AG04450 (cell line): ENCODE results near the gene UBR3. TPM values are rescaled to one million over a fixed set of nuclear protein-coding genes. Genes with fewer than 3 reads are reported as not detected.
A peak's percentile ranks its signal among the peaks of the same experiment; 100 is the strongest.

ENCODE experiments used
- CTCF ChIA-PET: fragments of 300-600, 350-600 bp; formaldehyde crosslinking; extraction: SDS; loops from one replicate; lab custom pipeline; 2022; ENCODE audit warnings: antibody characterized with exemption, inconsistent platforms; lab: Charles Lee
- POLR2A ChIA-PET: fragments of 350-600 bp; formaldehyde crosslinking; extraction: SDS; loops from one replicate; lab custom pipeline; 2021; ENCODE audit warnings: antibody characterized with exemption, inconsistent platforms; lab: Yijun Ruan, JAX
- DNase-seq: peaks from one replicate; pipeline ENCODE4 v3.0.0-alpha.2; 2011; ENCODE audit warnings: low read depth, low spot score
- H3K27ac ChIP-seq: one replicate; pipeline ENCODE4 v1.5.1; 2012; ENCODE audit warnings: low read depth, low read length, control low read depth
- H3K27me3 ChIP-seq: one replicate; pipeline ENCODE4 v1.6.0; 2012; ENCODE audit warnings: low read length; ENCODE audit not compliant: control insufficient read depth, insufficient read depth
- H3K4me3 ChIP-seq: 2 replicates; pipeline ENCODE4 v1.5.1; 2011; ENCODE audit warnings: mild to moderate bottlenecking, low read depth, low read length, control low read depth
- H3K9me3 ChIP-seq: 2 replicates; pipeline ENCODE4 v1.5.1; 2012; ENCODE audit warnings: low read length; ENCODE audit not compliant: control insufficient read depth, insufficient read depth
- polyA plus RNA-seq: library from polyadenylated mRNA; depleted of rRNA; stranded (reverse); fragments of >200 nt; gene quantifications from 2 replicates; pipeline ENCODE4 v1.2.3, GENCODE V29; 2011
- TF ChIP-seq, protein P1 (sequence below): IDR thresholded peaks from 2 replicates; pipeline ENCODE4 v1.5.1; 2011; ENCODE audit warnings: low read depth, low read length, control low read depth, inconsistent platforms

UBR3 gene
- polyA plus RNA-seq, 1 experiment, result 20.3 TPM

GRCh38 chr2:169982929-169983328 lies 155.7 kb downstream of the UBR3 start:
- Histone ChIP-seq H3K9me3 (no peaks in the 10 kb centered on the region), H3K4me3 (no peak overlapping the region), H3K27ac (no peak overlapping the region), H3K27me3 (no peaks in the 10 kb centered on the region)
- TF ChIP-seq, protein P1, sequence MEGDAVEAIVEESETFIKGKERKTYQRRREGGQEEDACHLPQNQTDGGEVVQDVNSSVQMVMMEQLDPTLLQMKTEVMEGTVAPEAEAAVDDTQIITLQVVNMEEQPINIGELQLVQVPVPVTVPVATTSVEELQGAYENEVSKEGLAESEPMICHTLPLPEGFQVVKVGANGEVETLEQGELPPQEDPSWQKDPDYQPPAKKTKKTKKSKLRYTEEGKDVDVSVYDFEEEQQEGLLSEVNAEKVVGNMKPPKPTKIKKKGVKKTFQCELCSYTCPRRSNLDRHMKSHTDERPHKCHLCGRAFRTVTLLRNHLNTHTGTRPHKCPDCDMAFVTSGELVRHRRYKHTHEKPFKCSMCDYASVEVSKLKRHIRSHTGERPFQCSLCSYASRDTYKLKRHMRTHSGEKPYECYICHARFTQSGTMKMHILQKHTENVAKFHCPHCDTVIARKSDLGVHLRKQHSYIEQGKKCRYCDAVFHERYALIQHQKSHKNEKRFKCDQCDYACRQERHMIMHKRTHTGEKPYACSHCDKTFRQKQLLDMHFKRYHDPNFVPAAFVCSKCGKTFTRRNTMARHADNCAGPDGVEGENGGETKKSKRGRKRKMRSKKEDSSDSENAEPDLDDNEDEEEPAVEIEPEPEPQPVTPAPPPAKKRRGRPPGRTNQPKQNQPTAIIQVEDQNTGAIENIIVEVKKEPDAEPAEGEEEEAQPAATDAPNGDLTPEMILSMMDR, result no peak
- POLR2A ChIA-PET, result no interaction called here
- CTCF ChIA-PET, result interaction anchor here (0.6 to 0.7 kb wide), 2 partner anchors 45 to 51 kb away, joined by 3 to 4 read pairs; no protein-coding TSS in a partner anchor
- DNase-seq, result no peak

GRCh38 chr2:169983506-169983905 lies 156.3 kb downstream of the UBR3 start:
- H3K4me3 ChIP-seq, result no peak overlapping the region
- POLR2A ChIA-PET, result no interaction called here
- no peaks in the 10 kb centered on the region for H3K27me3 ChIP-seq
- DNase-seq, result no peak
- H3K9me3 ChIP-seq, result no peaks in the 10 kb centered on the region
- H3K27ac ChIP-seq, result no peak overlapping the region
- CTCF ChIA-PET, result interaction anchor here (0.6 to 0.7 kb wide), 2 partner anchors 45 to 52 kb away, joined by 3 to 4 read pairs; no protein-coding TSS in a partner anchor
- TF ChIP-seq, protein P1, result peak; percentile 32; the same call in 1 of the 2 replicates

- Histone ChIP-seq H3K27ac (no peak overlapping the region), H3K9me3 (no peaks in the 10 kb centered on the region), H3K27me3 (no peaks in the 10 kb centered on the region), H3K4me3 (no peak overlapping the region)
- POLR2A ChIA-PET, result no interaction called here
- CTCF ChIA-PET, result no interaction called here
- TF ChIP-seq, protein P1, result no peak
- no peak for DNase-seq
These were observed 156.9 kb downstream of the UBR3 start for GRCh38 chr2:169984145-169984544.

GRCh38 chr2:169994752-169995151 lies 167.5 kb downstream of the UBR3 start:
- Histone ChIP-seq H3K9me3 (peaks cover 6% of the 10 kb centered on the region), H3K27ac (no peak overlapping the region), H3K27me3 (no peaks in the 10 kb centered on the region), H3K4me3 (no peak overlapping the region)
- TF ChIP-seq, protein P1, result no peak
- ChIA-PET POLR2A (no interaction called here), CTCF (no interaction called here)
- no peak for DNase-seq

- POLR2A ChIA-PET, result no interaction called here
- H3K27me3 ChIP-seq, result no peaks in the 10 kb centered on the region
- H3K27ac ChIP-seq, result no peak overlapping the region
- CTCF ChIA-PET, result no interaction called here
- TF ChIP-seq, protein P1, result no peak
- DNase-seq, result no peak
- peaks cover 6% of the 10 kb centered on the region for H3K9me3 ChIP-seq
- H3K4me3 ChIP-seq, result no peak overlapping the region
These were observed 170.1 kb downstream of the UBR3 start for GRCh38 chr2:169997140-169997887.
